GM21381 (cell line): ENCODE results near the gene DHH.
A peak's percentile ranks its signal among the peaks of the same experiment; 100 is the strongest.
"Not testable (repeated sequence)": the region's sequence is repeated elsewhere in the genome, so short reads cannot be mapped to it uniquely, and the experiment has no call there.

Source experiments
- ATAC-seq: cut with Tn5 transposase; IDR thresholded peaks from one replicate; pipeline ENCODE4 v1.9.1; 2021; ENCODE audit warnings: mild to moderate bottlenecking, moderate library complexity; ENCODE audit not compliant: unreplicated experiment

Gene DHH

DNA sequence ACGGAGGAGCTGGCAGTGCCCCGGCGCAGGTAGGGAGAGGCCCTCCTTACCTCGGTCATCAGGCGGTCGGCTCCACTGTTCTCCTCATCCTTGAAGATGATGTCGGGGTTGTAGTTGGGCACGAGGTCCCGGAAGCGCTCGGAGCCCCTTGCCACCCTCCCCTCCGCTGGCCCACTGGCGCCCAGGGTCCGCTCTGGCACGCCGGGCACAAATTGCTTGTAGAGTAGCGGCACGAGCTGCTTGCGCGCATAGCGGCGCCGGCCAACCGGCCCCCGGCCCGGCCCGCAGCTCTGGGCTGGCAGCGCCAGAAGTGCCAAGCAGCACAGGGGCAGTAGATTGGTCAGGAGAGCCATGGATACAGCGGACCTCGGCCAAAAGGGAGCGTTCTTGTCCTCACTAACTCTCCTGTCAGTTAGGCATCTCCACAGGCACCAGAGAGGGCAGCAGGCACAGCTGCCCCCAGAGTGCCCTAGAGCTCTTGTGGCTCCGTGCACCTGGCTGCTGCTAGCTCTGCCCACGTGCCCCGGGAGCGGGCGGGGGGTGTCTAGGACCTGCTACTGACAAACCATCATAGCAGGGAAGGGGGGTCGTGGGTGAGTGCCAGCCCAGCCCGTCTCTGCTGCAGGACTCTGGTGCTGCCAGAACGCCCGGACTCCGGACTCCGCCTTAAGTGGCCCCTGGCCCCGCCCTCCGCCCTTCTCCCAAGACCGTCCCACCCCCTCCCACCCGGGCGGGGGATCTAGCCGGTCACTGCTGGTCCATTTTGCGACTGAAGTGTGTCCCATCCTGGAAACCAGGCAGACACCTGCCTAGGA, at the start of gene DHH:
Gene DHH (minus strand): TSS at position 642 of the 815 bp plus-strand sequence. CDS start 289 bp downstream, at position 353.
- no peak for ATAC-seq

DNA sequence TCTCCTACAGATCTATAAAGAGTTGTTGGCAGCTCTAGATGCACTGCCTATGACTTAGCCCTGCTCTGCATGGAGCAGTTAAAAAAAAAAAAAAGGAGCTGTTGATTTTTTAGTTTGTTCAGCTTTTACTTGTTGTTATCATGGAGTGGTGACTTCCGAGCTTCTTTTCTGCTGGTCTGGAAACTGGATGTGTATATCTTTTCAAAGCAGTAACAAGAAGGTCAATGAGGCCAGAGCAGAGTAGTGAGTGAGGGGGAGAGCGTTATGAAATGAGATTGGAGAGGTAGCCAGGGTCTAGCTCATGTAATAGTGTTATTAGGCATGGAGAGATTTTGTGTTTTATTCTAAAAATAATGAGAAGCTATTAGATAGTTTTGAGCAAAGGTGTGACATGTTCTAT, 49.8 kb upstream of the DHH start:
- ATAC-seq: no peak

DNA sequence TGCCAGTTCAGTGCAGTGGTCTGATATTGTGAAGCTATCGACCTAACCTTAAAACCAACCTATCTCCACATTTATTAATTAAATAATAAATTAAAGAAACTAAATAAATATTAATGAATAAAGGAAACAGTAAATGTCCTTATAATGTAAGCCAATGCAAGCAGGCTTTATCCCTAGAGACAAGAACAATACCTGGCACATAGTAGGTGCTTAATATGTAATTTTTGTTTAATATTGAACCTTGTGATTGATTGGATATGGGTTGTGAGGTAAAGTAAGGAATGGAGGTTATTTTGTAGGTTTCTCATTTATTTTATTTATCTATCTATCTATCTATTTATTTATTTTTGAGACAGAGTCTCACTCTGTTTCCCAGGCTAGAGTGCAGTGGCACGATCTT, 44.4 kb upstream of the DHH start:
- no peak for ATAC-seq

- ATAC-seq: no peak
Measured at GRCh38 chr12:49138587-49138986, 44.0 kb upstream of the DHH start.

DNA sequence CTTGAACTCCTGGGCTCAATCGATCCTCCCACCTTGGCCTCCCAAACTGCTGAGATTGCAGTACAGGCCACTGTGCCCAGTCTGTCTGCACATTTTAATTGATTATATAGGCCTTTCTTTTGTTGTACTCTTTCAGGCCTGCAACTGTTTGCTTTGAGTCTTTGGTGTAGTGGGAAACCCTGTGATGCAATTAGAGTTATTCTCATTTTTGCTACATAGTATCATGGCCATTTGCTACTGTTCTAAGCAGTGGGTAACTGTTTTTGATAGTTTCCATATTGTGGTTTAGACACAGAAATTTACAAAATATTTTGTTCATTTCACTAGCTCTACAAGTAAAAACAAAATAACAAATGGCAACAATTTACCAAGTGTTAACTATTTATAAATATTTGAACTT, 42.9 kb upstream of the DHH start:
- ATAC-seq: no peak

DNA sequence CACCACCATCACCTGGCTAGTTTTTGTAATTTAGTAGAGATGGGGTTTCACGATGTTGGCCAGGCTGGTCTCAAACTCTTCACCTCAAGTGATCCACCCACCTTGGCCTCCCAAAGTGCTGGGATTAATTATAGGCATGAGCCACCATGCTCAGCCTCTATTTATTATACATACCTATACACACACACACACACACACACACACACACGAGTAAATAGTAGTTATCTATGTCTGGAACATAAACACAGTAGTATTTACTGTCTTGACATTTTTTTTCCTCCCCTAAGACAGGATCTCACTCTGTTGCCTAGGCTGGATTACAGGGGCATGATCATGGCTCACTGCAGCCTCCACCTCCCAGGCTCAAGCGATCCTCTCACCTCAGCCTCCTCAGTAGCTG, 42.4 kb upstream of the DHH start:
- ATAC-seq: not testable (repeated sequence)

DNA sequence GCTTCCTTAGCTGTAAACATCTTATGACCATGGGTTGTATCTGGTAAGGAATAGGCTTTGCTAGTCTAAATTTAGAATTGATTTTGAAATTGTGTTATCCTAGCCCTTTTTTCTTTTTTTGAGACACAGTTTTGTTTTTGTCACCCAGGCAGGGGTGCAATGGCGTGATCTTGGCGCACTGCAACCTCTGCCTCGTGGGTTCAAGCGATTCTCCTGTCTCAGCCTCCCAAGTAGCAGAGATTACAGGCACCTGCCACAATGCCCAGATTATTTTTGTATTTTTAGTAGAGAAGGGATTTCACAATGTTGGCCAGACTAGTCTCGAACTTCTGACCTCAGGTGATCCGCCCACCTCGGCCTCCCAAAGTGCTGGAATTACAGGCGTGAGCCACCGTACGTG, 39.0 kb upstream of the DHH start:
- ATAC-seq: no peak

DNA sequence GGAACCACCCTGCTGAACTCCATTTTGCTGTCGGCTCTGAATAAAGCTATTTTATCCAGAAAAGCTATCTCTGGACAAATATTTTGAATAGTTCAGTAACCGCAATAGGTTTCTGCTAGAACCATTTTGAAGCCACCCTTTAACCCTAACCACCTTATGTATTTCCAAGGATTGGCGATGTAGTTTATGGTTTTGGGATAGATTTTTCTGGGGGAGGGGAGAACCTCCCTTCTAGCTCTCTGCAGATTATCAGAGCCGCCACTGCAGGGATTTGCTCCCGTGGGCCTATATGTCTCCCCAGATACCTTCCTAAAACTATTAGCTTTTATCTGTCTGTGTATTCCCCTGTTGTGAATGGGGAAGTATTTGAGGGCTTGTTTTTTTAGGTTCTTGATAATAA, 38.4 kb upstream of the DHH start:
- ATAC-seq: no peak

DNA sequence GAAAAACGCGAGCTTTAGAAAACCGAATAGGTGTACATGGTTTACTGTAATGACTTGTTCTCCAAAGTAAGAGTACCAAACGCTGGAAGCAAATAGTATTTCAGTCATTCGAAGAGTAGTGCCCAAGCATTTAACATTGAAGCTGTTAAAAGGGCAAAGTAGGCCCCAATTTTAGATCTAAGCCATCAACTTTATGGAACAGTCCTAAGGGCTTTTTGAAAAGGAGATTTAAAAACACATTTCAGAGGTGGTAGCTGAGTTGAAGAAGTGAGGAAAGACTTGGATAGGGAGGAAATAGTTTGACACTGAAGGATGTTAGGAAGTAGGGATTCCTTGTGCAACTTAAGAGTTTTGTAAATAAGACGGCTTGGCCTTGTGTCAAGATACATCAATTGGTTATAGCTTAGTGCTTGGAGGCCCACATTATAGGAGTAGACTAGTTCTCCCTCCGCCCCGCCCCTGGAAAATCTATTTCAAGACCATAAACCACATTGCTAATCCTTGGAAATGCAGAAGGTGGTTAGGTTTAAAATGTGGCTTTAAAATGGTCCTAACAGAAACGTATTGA, 37.4 kb upstream of the DHH start:
- ATAC-seq: peak; percentile 2

GRCh38 chr12:49131051-49131893, 36.7 kb upstream of the DHH start, which contains the start of gene TUBA1B:
TUBA1B (minus strand) TSS chr12:49131395; CDS start chr12:49131300, 95 bp downstream.
- peak; percentile 69 for ATAC-seq

- peak; percentile 57 for ATAC-seq
Measured at GRCh38 chr12:49130151-49131050, 35.8 kb upstream of the DHH start.

DNA sequence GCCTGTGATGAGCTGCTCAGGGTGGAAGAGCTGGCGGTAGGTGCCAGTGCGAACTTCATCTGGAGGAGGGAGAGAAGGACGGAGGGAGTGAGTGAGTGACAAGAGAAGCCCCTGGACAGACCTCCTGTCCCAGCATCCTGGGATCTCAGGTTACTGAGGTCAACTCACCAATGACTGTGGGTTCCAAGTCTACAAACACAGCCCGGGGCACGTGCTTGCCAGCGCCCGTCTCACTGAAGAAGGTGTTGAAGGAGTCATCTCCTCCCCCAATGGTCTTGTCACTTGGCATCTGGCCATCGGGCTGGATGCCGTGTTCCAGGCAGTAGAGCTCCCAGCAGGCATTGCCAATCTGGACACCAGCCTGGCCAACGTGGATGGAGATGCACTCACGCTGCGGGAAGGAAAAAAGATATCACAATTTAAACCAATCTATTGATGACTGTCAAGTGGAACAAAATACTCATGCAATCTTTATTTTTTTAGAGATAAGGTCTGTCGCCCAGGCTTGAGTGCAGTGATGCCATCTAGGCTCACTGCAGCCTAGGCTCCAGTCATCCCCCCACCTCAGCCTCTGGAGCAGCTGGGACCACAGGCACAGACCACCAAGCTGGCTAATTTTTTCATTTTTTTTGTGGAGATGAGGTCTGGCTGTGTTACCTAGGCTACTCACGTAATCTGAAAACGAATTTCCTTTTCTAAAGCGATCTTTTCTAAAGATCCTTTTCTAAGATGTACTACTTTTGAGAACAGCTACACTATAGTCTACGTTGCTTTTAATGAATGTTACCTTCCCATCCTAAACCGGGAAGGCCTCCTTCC, 34.9 kb upstream of the DHH start:
- ATAC-seq: no peak

GRCh38 chr12:49127971-49128370, 33.4 kb upstream of the DHH start:
- not testable (repeated sequence) for ATAC-seq

GRCh38 chr12:49126852-49127763, 32.5 kb upstream of the DHH start:
- no peak for ATAC-seq

GRCh38 chr12:49121047-49121696, 26.6 kb upstream of the DHH start:
- ATAC-seq: no peak

DNA sequence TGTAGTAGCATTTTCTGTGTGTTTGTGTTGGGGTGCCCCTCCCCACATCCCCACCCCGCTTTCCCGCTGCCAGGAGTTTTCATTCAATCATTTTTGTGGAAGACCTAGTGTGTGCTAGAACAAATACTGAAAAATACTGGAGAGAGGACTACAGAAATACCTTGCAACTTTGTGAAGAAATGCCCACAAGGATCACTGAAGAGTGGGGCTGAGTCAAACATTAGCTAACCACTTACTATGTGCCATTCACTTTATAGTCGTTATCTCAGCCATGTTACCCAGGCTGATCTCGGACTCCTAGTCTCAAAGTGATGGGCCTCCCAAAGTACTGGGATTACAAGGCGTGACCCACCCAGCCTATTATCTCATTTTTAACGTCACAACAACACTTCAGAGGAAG, 16.6 kb upstream of the DHH start:
- no peak for ATAC-seq

GRCh38 chr12:49110464-49111155, 16.0 kb upstream of the DHH start, which contains the start of gene LMBR1L:
LMBR1L (minus strand) TSS chr12:49110847; CDS start chr12:49110555, 292 bp downstream.
- peak; percentile 98 for ATAC-seq
